ENCODE data around the gene MAL.

The MAL gene

DNA sequence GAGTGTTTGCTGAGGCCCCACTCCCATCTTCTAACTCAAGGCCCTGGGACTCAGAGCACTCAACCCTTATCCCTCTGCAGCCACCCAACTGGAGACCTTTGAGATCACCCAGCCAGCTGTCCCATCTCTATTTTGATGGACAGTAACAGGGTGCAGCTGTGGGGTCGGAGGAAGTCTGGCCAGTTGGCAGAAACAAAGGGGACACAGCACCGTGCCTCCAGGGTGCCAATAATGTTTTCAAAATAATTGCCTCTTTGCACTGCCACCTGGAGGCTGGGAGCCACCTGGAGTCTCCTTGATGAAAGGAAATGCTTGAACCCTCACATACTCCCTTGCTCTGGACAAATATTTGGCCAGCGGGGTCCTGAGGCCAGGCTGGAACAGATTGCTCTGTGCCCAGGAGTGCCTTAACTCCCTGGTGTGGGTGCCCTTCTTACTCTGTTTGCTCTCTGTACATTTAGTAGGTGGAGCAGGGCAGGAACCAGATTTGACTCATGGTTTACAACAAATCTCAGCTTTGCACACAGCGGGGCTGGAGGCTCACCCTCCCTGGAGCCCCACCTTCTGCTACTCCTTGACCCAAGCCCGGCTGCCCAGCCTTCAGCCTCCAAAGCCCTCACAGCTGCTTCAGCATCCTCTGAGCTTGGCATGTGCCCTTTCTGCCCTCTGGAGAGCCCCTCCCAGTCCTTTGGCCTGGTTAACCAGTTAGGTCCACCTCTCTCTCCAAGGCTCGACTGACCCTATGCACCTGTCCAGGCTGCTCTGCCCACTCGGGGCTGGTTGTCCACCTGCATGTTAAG is 17.2 kb downstream of the MAL start:
- H3K9me3 ChIP-seq (ENCODE audit: control insufficient read depth, low read length), result no peaks in the 10 kb centered on the region
- no peak overlapping the region for H3K4me3 ChIP-seq (ENCODE audit: extremely low read depth, insufficient read depth, low read length, poor library complexity, severe bottlenecking)
- no peak overlapping the region for H3K27ac ChIP-seq (ENCODE audit: low read depth, low read length, severe bottlenecking)
- H3K36me3 ChIP-seq (ENCODE audit: control insufficient read depth, insufficient read depth, low read length), result no peaks in the 10 kb centered on the region
- peaks cover 8% of the 10 kb centered on the region for H3K4me1 ChIP-seq (ENCODE audit: control insufficient read depth, insufficient read depth, low read length, poor library complexity, severe bottlenecking)
- WGBS, 2 experiments (ENCODE audit: insufficient coverage in 2 of 2), result 80 to 88% methylated on average over 5 to 6 of the region's 7 CpGs

DNA sequence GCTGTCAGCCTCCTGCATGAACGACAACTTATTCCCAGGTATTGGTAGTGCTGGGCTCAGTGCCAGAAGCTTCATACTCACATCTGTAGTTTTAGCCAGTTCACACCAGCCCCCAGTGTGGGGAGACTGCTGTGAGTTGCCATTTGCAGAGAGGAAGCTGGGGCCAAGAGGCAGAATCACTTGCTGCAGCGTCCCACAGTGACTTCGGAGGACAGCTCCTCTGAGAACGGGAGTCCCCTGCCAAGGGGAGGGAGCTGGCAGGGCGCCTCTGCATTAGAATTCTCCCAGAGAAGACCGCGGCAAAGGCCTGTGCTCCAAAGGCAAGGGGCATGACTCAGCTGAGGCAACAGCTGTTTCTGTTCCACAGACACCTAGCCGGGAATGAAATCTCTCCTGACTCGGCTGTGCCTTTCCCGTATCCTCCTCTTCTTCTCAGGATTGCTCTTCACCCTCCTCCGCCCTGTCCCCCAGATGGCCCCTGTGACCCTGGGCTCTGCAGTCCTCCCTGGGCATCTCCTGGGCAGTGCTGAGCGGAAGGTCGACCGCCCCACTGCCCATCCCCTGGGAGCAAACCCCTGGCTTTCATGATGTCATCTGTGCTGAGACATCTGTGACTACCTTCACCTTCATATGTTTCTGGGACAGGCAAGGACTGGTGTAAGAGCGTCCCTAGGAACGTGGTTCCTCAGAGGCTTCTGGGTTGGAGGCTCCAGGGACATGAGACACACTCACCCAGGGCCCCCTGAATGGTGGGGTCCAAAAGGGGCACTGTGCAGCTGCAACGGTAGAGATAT is 18.0 kb downstream of the MAL start:
- Histone ChIP-seq H3K27ac (ENCODE audit: low read depth, low read length, severe bottlenecking) (no peak overlapping the region), H3K36me3 (ENCODE audit: control insufficient read depth, insufficient read depth, low read length) (no peaks in the 10 kb centered on the region), H3K9me3 (ENCODE audit: control insufficient read depth, low read length) (no peaks in the 10 kb centered on the region), H3K4me1 (ENCODE audit: control insufficient read depth, insufficient read depth, low read length, poor library complexity, severe bottlenecking) (peaks cover 8% of the 10 kb centered on the region), H3K4me3 (ENCODE audit: extremely low read depth, insufficient read depth, low read length, poor library complexity, severe bottlenecking) (no peak overlapping the region)
- 46 to 52% methylated on average over 15 to 16 of the region's 17 CpGs for WGBS, 2 experiments (ENCODE audit: insufficient coverage in 2 of 2)

DNA sequence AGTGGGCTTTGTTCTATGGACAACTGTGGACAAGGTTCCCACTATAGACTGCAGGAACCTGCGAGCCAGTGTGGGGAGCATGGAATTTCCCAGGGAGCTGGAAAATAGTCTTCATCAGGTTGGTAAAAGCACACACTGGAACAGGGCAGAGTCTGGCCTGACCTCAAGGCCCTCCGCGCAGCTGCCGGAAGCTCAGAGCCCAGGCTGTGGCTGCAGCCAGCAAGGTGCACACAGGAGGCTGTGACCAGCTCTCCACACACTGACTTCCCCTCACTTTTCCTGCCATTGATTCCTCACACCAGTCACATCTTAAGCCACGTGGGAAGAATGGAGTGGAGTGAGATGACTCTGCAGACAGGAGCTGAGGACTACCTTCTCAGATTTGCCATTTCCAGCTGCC is 19.1 kb downstream of the MAL start:
- H3K36me3 ChIP-seq (ENCODE audit: control insufficient read depth, insufficient read depth, low read length), result no peaks in the 10 kb centered on the region
- H3K4me1 ChIP-seq (ENCODE audit: control insufficient read depth, insufficient read depth, low read length, poor library complexity, severe bottlenecking), result peaks cover 8% of the 10 kb centered on the region
- no peak overlapping the region for H3K27ac ChIP-seq (ENCODE audit: low read depth, low read length, severe bottlenecking)
- no peak overlapping the region for H3K4me3 ChIP-seq (ENCODE audit: extremely low read depth, insufficient read depth, low read length, poor library complexity, severe bottlenecking)
- H3K9me3 ChIP-seq (ENCODE audit: control insufficient read depth, low read length), result no peaks in the 10 kb centered on the region
- WGBS, 2 experiments (ENCODE audit: insufficient coverage in 2 of 2), result 91 to 94% methylated on average over 4 of the region's 5 CpGs

DNA sequence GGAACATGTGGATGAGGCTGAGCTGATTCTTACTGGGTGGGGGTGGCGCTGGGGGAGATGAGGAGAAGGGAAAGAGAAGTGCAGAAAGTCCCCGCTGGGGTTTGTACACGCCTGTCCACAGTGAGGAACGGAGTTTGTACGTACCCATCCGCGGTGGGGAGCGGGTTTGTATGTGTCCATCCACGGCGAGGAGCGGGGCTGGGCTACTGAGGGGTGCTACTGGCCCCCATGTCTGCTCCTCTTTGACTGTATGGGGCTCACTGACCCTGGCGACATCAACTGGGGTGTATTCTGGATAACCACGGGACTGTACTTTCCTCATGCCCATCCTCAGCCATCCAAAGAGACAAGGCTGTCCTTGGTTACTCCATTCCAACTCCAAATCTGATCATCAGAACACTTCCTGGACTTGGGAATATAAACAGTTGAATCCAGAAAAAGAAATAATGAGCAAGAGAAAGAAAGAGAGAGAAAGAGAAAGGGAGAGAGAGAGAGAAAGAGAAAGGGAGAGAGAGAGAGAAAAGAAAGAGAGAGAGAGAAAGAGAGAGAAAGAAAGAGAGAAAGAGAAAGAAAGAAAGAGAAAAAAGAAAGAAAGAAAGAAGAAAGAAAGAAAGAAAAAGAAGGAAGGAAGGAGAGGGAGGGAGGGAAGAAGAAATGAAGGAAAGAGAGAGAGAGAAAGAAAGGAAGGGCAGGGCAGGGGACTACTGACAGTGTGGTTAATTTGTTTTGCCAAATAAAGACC is 21.0 kb downstream of the MAL start:
- Histone ChIP-seq H3K27ac (ENCODE audit: low read depth, low read length, severe bottlenecking) (no peak overlapping the region), H3K4me1 (ENCODE audit: control insufficient read depth, insufficient read depth, low read length, poor library complexity, severe bottlenecking) (peaks cover 4% of the 10 kb centered on the region), H3K4me3 (ENCODE audit: extremely low read depth, insufficient read depth, low read length, poor library complexity, severe bottlenecking) (no peak overlapping the region), H3K9me3 (ENCODE audit: control insufficient read depth, low read length) (no peaks in the 10 kb centered on the region), H3K36me3 (ENCODE audit: control insufficient read depth, insufficient read depth, low read length) (no peaks in the 10 kb centered on the region)
- WGBS, 2 experiments (ENCODE audit: insufficient coverage in 2 of 2), result 79 to 88% methylated on average over 12 to 13 of the region's 13 CpGs

DNA sequence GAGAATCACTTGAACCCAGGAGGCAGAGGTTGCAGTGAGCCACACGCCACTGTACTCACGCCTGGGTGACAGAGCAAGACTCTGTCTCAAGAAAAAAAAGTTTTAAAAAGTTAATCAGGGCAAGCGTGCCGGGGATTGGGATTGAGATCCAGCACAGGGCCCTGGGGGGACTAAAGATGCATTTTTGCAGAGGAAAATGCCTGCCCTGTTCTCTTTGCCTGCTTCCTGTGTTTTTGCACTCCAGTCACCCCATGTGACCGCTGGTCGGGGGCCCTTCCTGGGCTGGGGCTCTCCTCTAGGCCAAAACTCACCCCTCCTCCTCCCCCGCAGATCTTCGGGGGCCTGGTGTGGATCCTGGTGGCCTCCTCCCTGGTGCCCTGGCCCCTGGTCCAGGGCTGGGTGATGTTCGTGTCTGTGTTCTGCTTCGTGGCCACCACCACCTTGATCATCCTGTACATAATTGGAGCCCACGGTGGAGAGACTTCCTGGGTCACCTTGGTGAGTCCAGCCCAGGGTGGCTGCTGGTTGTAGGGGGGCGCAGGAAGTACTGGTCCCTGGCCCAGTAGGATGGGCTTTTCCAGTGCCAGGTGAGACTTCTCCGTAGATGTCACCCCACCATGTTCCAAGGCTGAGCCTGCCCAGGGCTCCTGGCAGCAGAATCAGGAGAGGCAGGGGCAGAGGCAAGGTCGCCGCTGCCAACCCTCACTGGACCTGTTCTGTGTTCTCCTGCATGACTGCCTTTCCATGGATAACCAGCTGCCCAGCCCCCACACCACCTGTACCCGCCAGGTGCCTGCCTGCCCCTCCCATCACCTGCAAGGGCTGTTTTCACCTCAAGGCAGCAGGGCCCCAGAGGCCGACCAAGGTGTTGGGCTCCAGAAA is 22.4 kb downstream of the MAL start:
- 87 to 91% methylated on average over 15 to 16 of the region's 17 CpGs for WGBS, 2 experiments (ENCODE audit: insufficient coverage in 2 of 2)
- Histone ChIP-seq H3K9me3 (ENCODE audit: control insufficient read depth, low read length) (no peaks in the 10 kb centered on the region), H3K36me3 (ENCODE audit: control insufficient read depth, insufficient read depth, low read length) (no peaks in the 10 kb centered on the region), H3K4me1 (ENCODE audit: control insufficient read depth, insufficient read depth, low read length, poor library complexity, severe bottlenecking) (peaks cover 4% of the 10 kb centered on the region), H3K4me3 (ENCODE audit: extremely low read depth, insufficient read depth, low read length, poor library complexity, severe bottlenecking) (no peak overlapping the region), H3K27ac (ENCODE audit: low read depth, low read length, severe bottlenecking) (no peak overlapping the region)

DNA sequence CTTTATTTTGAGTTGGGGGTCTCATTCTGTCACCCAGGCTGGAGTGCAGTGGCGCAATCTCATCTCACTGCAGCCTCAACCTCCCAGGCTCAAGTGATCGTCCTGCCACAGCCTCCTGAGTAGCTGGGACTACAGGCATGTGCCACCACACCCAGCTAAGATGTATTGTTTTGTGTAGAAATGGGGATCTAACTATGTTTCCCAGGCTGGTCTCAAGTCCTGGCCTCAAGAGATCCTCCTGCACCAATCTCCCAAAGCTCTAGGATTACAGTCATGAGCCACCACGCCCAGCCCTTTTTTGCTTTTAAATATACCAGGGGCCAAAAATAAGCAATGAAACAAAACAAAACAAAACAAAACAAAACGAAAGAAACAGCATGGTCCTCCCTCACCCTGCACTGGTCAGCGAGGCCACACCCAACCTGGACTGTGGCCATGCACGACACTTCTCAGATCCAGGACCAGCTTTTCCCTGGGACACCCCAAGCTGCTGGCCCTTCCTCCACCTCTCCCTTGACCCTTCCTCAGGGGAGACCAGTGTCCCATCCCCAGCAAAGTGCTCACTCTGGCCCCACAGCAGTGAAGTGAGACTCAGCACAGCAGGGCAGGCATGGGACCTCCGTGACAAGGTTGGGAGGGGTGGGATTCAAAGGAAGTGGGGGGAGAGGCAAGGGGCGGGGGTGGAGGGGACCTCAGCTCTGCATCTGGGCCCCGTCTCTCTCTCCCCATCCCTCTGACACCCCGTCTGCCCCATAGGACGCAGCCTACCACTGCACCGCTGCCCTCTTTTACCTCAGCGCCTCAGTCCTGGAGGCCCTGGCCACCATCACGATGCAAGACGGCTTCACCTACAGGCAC is 23.5 kb downstream of the MAL start:
- H3K27ac ChIP-seq (ENCODE audit: low read depth, low read length, severe bottlenecking), result no peak overlapping the region
- no peaks in the 10 kb centered on the region for H3K4me1 ChIP-seq (ENCODE audit: control insufficient read depth, insufficient read depth, low read length, poor library complexity, severe bottlenecking)
- H3K36me3 ChIP-seq (ENCODE audit: control insufficient read depth, insufficient read depth, low read length), result no peaks in the 10 kb centered on the region
- H3K4me3 ChIP-seq (ENCODE audit: extremely low read depth, insufficient read depth, low read length, poor library complexity, severe bottlenecking), result no peak overlapping the region
- no peaks in the 10 kb centered on the region for H3K9me3 ChIP-seq (ENCODE audit: control insufficient read depth, low read length)
- 84 to 94% methylated on average over 8 to 11 of the region's 15 CpGs for WGBS, 2 experiments (ENCODE audit: insufficient coverage in 2 of 2)

DNA sequence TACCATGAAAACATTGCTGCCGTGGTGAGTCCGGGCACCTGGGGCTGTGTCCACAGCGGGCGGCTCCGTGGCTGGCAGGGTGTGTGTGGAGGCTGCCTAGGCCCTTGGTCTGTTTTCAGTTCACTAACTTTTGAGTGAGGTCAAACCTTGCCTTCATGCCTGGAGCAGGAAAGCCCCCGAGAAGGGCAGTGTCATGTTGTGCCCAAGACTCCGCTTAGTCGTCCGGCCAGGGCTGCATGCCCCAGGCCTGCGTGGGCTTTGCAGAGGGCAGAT is 24.1 kb downstream of the MAL start:
- no peak overlapping the region for H3K27ac ChIP-seq (ENCODE audit: low read depth, low read length, severe bottlenecking)
- WGBS, 2 experiments (ENCODE audit: insufficient coverage in 2 of 2), result 92 to 93% methylated on average over 5 to 9 of the region's 10 CpGs
- H3K4me1 ChIP-seq (ENCODE audit: control insufficient read depth, insufficient read depth, low read length, poor library complexity, severe bottlenecking), result no peaks in the 10 kb centered on the region
- H3K9me3 ChIP-seq (ENCODE audit: control insufficient read depth, low read length), result no peaks in the 10 kb centered on the region
- no peak overlapping the region for H3K4me3 ChIP-seq (ENCODE audit: extremely low read depth, insufficient read depth, low read length, poor library complexity, severe bottlenecking)
- H3K36me3 ChIP-seq (ENCODE audit: control insufficient read depth, insufficient read depth, low read length), result no peaks in the 10 kb centered on the region

DNA sequence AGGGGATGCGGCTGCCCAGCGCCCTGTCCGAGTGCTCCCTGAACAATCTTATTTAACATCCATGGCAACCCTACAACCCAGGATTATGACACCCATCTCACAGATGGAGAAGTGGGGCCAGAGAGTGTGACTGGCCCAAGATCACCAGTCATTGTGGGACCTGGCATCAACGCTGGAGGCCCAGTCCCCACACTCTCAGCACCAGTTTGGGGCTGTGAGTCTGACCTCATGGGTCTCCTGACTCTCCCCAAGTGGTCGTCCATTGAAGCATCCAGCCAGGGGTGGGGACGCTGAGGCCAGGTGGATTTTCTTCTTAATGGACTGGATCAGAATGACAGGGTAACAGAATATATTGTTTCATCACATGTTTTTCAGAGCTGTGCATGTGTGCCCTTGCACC is 24.5 kb downstream of the MAL start:
- no peak overlapping the region for H3K4me3 ChIP-seq (ENCODE audit: extremely low read depth, insufficient read depth, low read length, poor library complexity, severe bottlenecking)
- no peaks in the 10 kb centered on the region for H3K36me3 ChIP-seq (ENCODE audit: control insufficient read depth, insufficient read depth, low read length)
- H3K9me3 ChIP-seq (ENCODE audit: control insufficient read depth, low read length), result no peaks in the 10 kb centered on the region
- WGBS, 2 experiments (ENCODE audit: insufficient coverage in 2 of 2), result 82 to 93% methylated on average over 3 to 5 of the region's 6 CpGs
- H3K27ac ChIP-seq (ENCODE audit: low read depth, low read length, severe bottlenecking), result no peak overlapping the region
- no peaks in the 10 kb centered on the region for H3K4me1 ChIP-seq (ENCODE audit: control insufficient read depth, insufficient read depth, low read length, poor library complexity, severe bottlenecking)

DNA sequence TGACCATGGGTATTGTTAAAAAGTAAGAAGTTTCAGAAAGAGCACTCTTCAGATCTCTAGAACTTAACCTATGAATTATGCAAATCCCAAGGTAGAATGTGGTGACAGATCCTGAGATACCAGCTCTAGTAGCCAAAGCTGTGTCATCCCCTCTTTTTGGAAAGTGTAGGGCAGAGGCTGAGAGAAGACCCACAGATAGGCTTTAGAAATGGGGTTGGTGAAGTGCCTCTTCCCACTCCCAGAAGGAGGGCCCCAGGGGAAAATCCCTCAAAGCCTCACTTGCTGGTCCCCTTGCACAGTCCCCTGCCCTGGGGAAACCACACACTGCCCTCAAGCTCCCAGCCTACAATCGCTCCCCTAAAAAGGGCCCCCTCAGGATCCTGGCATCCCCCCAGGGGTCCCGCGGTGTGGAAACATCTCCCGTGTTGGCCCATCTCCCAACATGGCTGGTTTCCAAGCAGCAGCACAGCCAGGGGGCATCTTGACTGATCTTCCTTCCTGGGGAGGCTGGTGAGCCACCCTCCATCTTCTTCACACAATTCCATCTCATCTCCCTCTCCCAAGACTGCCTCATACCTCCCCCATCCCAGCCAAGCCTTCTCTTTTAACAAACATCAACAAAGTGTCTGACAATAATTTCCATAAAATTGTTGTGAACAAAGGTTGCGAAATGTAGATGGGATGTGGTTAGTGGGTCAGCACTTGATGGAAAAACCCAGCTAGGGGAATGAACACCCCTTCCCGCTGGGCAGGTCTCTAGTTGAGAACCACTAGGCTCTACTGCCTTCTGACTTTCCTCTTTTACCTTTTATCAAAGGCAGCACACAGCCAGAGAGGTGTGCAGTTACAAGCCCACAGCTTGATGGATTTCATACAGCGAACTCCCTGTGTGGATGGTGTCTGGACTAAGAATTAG is 25.1 kb downstream of the MAL start:
- WGBS, 2 experiments (ENCODE audit: insufficient coverage in 2 of 2), result 79 to 93% methylated on average over 5 to 6 of the region's 7 CpGs
- no peaks in the 10 kb centered on the region for H3K9me3 ChIP-seq (ENCODE audit: control insufficient read depth, low read length)
- no peaks in the 10 kb centered on the region for H3K4me1 ChIP-seq (ENCODE audit: control insufficient read depth, insufficient read depth, low read length, poor library complexity, severe bottlenecking)
- no peaks in the 10 kb centered on the region for H3K36me3 ChIP-seq (ENCODE audit: control insufficient read depth, insufficient read depth, low read length)
- H3K4me3 ChIP-seq (ENCODE audit: extremely low read depth, insufficient read depth, low read length, poor library complexity, severe bottlenecking), result no peak overlapping the region
- no peak overlapping the region for H3K27ac ChIP-seq (ENCODE audit: low read depth, low read length, severe bottlenecking)

All from mesodermal cell (in vitro differentiated cells).